GM19351 (cell line): ENCODE results near the gene UBD.

Experiments used
- ATAC-seq: cut with Tn5 transposase; IDR thresholded peaks from one replicate; pipeline ENCODE4 v1.9.1; 2021; ENCODE audit warnings: mild to moderate bottlenecking, moderate library complexity; ENCODE audit not compliant: unreplicated experiment

The UBD gene

DNA sequence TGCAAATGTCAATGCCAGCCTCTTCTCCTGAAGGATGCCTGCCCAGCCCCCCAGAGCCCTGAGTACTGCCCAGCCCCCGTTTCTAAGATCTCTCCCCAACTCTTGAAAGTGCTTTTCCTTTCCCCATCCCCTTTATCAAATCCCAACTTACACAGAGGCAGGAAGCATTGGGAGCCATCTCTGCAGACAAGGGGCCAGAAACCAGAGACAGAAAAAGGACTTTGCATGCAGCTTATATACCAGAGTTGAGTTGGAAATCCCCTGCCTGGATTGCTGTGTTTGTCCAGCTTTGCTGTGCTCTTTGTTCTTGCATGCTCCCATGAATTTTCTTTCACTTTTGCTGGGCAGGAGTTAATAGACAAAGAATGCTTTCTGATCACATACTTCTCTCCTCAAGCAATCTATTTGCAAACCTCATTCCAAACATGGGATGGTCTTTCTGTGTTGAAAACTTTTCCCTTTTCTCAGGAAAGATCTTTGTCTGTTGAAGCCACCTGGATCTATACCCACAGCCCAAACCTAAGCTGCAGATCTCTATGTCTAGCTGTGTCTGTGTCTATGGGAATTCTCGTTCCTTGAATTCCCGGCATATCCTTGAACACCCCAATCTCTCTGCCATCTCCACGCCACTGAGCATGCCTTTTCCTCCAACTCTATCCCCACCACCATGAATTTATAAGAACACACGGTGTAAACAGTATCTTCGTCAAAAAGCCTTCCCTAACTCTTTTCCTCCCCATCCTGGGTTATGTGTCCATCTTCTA, at the start of gene UBD:
UBD (minus strand) TSS at position 209 of the 764 bp plus-strand sequence; CDS start at position 178, 31 bp downstream.
- no peak for ATAC-seq

- no peak for ATAC-seq
Observed at GRCh38 chr6:29608131-29608530, 48.6 kb upstream of the UBD start.

GRCh38 chr6:29603930-29604329, 44.4 kb upstream of the UBD start:
- ATAC-seq: no peak

GRCh38 chr6:29603456-29603855, 43.9 kb upstream of the UBD start:
- no peak for ATAC-seq

- ATAC-seq: no peak
Observed at GRCh38 chr6:29602564-29603361, 43.2 kb upstream of the UBD start.

GRCh38 chr6:29598172-29598747, 38.7 kb upstream of the UBD start:
- ATAC-seq: no peak

DNA sequence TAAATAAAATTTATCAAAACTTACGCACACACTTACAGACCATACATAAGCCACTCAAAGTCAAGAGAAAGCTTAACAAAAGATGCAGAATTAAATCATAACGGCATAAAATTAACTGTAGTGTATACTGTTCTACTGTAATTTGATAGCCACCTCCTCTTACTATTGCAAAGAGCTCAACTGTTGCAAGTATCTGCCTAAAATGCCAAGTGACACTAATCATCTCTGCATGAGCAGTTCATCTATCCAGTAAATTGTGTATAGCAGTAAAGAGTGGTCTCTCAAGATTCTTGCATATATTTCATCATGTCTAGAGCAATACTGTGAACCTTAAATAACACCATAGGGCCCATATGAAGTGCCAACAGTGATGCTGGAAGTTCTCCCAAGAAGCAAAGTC, 37.7 kb upstream of the UBD start:
- ATAC-seq: no peak

DNA sequence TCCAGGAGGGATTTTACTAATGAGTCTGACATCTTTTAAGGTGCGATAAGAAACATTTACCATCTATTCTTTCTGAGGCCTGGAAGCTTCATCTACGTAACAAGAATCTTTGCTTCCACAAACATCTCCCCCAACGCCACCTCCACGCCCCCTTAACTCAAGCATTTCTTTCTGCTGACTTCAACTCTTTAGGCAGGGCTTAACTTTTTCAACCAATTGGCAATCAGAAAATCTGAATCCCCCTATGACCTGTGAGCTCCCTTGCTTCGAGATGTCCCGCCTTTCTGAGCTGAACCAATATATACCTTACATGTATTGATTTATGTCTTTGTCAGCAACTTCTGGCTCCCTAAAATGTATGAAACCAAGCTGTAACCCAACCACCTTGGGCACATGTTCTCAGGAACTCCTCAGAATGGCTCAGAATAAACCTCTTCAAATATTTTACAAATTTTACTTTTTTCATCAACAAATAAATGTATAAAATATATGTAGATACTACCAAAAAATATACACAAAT, 36.9 kb upstream of the UBD start:
- no peak for ATAC-seq

- ATAC-seq: no peak
Observed at GRCh38 chr6:29593199-29593855, 33.8 kb upstream of the UBD start.

DNA sequence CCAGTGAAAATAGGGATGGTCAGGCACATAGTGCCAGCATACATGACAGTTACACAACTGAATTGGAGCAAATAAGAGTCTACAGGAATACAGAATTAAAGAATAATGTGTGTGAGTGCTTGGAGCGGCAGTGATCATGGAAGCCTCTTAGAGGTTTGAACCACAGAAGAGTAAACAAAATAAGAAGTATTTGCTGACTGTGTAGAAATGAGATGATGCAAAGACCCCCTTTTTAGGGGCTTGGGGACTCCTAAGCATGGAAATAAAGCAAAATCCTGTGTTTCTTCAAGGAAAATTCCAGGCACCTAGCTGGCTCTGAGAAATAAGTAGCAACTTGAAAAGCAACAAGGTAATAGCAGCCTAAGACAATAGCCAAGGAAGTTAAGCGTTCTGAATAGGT, 32.1 kb upstream of the UBD start:
- ATAC-seq: no peak

- ATAC-seq: no peak
Observed at GRCh38 chr6:29590218-29590808, 30.8 kb upstream of the UBD start.

DNA sequence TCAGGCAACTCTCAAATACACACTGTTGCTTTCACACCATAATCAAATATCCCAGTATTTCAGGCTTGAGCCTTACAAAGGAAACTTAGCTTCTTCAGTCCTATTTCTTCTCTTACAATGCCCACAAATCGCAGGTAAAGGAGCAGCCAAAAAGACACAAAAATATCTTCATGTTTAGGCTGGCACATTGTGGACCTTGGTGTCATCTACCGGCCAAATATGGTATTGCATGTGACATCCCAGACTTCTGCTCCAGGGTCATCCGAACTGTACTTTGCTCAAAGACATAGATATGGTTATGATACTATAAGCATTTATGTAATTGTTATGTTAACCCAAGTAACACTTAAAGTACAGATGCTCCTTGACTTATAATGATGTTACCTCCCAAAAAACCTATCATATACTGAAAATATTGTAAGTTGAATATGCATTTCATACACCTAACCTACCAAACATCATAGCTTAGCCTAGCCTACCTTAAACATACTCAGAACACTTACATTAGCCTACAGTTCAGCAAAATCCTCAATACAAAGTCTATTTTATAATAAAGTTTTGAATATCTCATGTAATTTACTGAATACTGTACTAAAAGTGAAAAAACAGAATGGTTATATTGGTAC, 30.0 kb upstream of the UBD start:
- no peak for ATAC-seq

DNA sequence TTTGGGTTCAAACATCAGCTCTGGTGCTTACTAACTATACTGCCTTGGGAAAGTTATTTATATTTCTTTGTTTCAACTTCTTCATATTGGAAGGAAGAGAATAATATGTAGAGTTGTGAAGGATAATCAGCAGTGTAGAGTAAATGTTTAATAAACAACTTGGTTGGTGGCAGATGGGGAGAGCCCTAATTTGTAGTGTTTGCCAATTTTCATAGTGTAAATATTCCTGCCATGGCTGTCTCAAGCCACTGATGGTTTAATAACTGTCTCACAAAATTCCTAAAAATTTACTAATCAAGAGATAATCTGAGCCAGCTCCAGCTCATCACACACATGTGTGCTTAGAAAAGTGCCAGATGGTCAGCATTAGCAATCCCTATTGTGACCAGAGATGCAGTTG, 25.3 kb upstream of the UBD start, which contains the start of gene OR2H2:
OR2H2 (plus strand) TSS at position 301 of the 400 bp plus-strand sequence. CDS start 2,824 bp downstream, outside the sequence.
- ATAC-seq: no peak

- no peak for ATAC-seq
Observed at GRCh38 chr6:29577544-29577943, 18.0 kb upstream of the UBD start.

DNA sequence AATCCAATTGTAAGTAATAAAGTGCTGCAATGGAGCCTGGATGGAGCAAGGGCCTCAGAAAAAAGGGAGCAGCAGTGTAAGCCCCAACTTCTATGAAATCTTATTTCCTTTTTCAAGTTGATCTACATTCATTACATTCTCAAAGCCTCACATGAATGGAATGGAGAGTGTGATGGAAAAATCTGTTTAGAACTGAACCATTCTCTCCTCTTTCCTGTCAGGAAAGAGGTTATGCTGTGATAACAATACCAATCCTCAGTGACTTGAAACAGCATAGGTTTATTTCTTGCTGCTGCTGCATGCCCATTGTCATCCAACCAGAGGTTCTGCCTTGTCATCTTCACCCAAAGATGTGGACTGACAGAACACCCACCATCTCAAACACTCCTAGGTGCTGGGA, 16.5 kb upstream of the UBD start:
- no peak for ATAC-seq

DNA sequence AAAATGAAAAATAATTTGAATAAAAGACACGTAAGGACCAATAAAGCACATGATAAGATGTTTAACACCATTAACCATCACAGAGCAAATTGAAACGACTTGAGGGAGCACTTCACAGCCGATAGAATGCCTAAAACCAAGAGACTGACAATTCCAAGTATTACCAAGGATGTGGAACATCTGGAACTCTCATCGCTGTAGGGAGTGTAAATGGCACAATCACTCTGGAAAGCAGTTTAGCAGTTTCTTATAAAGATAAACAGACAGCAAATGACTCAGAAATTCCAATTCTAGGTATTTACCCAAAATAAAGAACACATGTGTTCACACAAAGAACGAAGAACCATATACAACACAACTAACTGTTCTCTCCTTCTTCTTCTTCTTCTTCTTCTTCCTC, 8.5 kb upstream of the UBD start:
- no peak for ATAC-seq

GRCh38 chr6:29567541-29567940, 8.0 kb upstream of the UBD start:
- no peak for ATAC-seq

DNA sequence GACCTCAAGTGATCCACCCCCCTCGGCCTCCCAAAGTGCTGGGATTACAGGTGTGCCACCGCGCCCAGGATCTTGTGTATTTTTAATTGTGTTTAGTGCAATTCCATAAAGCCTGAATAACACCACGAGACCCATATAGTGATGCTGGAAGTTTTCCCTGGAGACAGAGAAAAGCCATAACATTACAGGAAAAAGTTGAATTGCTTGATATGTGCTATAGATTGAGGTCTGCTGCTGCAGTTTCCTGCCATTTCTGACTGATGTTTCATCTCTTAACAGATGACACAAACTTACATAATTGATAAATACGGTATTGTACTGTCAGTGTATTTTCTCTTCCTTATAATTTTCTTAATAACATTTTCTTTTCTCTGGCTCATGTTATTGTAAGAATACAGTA, 7.3 kb upstream of the UBD start:
- no peak for ATAC-seq

DNA sequence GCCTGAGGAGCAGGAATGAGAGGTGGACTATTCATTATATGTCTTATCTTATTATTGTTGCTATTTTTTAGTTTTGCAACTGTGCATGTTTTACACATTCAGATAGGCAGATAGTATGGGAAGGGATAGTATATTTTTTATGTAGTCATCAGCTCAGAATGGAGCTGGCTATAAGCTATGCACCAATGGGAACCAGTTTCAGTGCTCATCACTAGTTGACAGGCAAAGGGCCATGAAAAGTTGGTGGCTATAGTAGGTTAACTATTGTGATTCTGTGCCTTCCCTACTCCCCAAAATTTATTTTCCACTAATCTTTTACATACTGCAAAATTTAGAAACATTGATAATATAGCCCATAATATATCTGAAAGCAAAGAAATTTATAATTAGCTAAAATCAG, 5.3 kb upstream of the UBD start:
- ATAC-seq: no peak

DNA sequence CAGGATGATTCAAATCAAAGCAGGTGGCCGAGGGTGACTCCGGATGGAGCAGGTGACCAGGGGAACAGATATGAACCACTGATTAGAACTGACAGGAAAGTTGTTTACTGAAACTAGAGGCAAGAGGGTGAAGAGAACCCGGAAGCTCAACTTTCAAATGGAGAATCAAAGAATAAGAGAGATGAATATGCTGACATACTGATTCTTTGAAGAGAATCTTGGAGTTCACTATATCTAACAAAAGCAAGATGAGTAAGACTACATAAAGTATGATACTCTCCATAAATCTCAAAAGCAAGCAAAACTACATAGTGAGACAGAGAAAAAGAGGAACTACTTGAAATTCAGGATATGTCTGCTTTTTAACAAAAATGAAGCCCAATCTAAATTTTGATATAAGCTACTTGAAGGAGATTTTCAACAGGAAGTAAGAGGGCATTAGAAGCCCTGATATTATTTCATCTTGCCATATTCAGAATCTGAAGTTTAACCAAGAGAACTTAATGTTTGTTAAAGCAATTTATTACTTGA, 4.0 kb upstream of the UBD start:
- ATAC-seq: no peak
